Inferior parietal cortex (tissue), 1 donor: ENCODE data around the gene ANKRD22.

Source experiments
- DNase-seq: peaks from one replicate; pipeline ENCODE4 v3.0.0-alpha.2; 2016; ENCODE audit errors: extremely low spot score

Gene ANKRD22

GRCh38 chr10:88800152-88801125, 51.2 kb downstream of the ANKRD22 start:
- no peak for DNase-seq

GRCh38 chr10:88794731-88795130, 56.9 kb downstream of the ANKRD22 start:
- no peak for DNase-seq

DNA sequence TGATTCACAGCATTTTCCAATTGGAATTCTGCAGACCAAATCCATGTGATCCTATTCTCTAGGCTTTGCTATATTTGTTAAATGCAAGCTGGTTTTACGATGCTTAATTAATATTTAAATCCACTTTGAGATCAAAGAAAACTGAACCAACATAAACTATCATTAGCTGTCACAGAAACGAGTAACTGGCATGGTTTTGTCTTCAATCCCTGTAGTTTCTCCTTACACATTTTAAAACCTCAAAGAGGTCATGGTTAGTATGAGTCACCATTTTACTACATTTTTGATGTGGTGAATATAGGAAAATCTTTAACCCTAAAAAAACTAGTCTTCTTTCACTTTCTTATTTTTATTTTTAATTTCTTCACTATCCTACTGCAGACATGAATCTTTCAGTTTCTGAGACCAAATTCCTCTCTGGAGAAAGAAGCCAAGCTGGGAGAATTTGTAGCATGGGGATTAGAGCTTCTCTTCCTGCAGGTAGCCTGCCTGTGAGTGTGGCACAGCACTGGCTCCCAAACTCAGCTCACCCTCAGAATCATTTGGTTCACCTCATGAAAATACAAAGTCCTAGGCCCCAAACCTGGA, 57.8 kb downstream of the ANKRD22 start:
- no peak for DNase-seq

DNA sequence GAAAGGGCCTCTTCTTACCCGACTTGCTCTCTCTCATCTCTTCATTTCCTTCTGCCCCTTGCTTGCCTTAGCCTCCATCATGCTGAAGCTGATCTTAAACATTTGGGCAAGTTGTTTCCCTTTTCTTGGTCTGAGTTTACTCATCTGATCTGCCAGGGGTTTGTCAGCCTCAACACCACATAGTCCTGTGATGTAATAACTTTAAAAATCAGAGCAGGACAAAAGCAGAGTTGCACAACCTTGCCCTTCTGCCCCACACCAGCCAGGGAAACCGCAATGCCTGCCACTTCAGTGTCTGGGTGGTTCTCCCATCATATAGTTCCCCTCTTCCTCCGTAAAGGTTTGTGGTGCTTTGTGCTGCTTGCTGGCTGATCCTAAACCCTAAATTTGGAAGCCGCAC, 59.0 kb downstream of the ANKRD22 start:
- DNase-seq = no peak

- DNase-seq = no peak
Measured at GRCh38 chr10:88791924-88792323, 59.7 kb downstream of the ANKRD22 start.

- no peak for DNase-seq
Measured at GRCh38 chr10:88788924-88789323, 62.7 kb downstream of the ANKRD22 start.

DNA sequence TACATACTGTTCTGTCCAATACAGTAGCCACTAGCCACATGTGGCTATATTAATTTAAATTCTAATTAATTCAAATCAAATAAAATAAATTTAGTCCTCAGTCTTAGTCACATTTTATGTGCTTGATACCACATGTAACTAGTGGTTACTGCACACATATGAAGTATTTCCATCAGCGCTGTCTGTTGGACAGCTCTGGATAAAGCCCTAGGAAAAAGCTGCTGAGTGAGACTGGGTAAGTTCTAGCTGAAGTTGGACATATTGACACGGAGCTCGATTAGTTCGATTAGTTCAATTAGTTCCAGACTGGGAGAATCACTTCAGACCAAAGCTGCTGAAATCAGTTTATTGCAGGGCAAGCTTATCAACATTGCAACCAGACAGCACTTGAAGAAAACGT, 64.2 kb downstream of the ANKRD22 start:
- no peak for DNase-seq

GRCh38 chr10:88786032-88786770, 65.4 kb downstream of the ANKRD22 start:
- no peak for DNase-seq

DNA sequence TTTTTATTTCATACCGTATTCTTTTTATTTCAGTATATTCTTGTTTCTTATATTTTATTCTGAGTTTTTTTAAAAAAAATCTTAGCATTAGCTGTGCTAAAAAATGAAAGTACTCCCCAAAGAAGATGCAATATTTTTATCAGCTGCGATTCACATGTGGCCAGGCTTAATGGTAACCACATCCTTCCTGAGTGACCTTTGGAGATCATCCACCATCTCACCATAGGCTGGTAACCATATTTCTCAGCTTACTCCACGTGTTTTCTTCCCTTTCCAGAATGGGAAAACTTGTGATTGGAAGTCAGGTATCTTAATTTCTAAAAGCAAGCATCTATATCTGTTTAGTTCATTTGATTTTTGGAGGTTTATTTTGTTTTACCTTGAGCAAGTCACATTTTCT, 67.9 kb downstream of the ANKRD22 start:
- no peak for DNase-seq

DNA sequence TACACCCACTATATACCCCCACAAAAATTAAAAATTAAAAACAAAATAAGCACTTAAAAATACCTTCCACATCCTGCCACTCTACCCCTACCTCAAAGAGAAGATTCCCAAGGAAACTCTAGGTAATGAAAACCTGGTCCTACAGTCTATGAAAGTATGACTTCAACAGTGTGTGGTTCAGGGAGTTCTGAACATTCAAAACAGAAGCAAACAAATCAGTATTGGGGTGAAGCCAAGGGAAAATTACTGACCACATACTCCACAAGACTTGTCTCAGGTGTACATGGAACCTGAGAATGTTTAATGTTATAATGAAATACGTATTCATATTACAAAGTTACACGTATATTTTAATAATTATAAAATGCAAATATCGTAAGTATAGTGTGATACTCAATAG, 69.4 kb downstream of the ANKRD22 start:
- no peak for DNase-seq

- no peak for DNase-seq
Measured at GRCh38 chr10:88781206-88781605, 70.4 kb downstream of the ANKRD22 start.
